Measurements from ENCODE around the gene CTBP2.

GRCh38 chr10:125054669-125055268 lies 105.6 kb downstream of the CTBP2 start:
- TF ChIP-seq FOXK2 (IDR thresholded peaks at IDR 0.05), result no peak
- TF ChIP-seq SUZ12 (IDR thresholded peaks at IDR 0.05; ENCODE audit: unreplicated experiment), result no peak
- no peak for TF ChIP-seq NR2C2 (IDR thresholded peaks at IDR 0.05; ENCODE audit: borderline replicate concordance, control insufficient read depth, insufficient read length, low read depth)
- TF ChIP-seq CBFB (IDR thresholded peaks at IDR 0.05; ENCODE audit: low read depth), result no peak
- TF ChIP-seq TCF12 (IDR thresholded peaks at IDR 0.05; ENCODE audit: low read depth, low read length), result no peak
- TF ChIP-seq ESRRA (IDR thresholded peaks at IDR 0.05; ENCODE audit: low read length), result no peak
- TF ChIP-seq ATF3 (IDR thresholded peaks at IDR 0.05; ENCODE audit: borderline replicate concordance, extremely low read depth, low read depth, low read length), result no peak

Data from GM12878 (cell line).